Occipital lobe (tissue), 2 donors: Measurements from ENCODE around the gene RAE1. TPM values are rescaled to one million over a fixed set of nuclear protein-coding genes. Genes with fewer than 3 reads are reported as not detected.
"Not testable (repeated sequence)": the region's sequence is repeated elsewhere in the genome, so short reads cannot be mapped to it uniquely, and the experiment has no call there.

Source experiments
- DNase-seq: peaks from one replicate; lab custom pipeline; 2025; lab: John Stamatoyannopoulos, UW
- total RNA-seq: library from RNA; depleted of rRNA; stranded (reverse); fragments of >200 nt; gene quantifications from one replicate; pipeline ENCODE4 v1.2.3, GENCODE V29; 2014

The RAE1 gene
- total RNA-seq, 1 donor from 2014 or later, result 35.2 TPM

DNA sequence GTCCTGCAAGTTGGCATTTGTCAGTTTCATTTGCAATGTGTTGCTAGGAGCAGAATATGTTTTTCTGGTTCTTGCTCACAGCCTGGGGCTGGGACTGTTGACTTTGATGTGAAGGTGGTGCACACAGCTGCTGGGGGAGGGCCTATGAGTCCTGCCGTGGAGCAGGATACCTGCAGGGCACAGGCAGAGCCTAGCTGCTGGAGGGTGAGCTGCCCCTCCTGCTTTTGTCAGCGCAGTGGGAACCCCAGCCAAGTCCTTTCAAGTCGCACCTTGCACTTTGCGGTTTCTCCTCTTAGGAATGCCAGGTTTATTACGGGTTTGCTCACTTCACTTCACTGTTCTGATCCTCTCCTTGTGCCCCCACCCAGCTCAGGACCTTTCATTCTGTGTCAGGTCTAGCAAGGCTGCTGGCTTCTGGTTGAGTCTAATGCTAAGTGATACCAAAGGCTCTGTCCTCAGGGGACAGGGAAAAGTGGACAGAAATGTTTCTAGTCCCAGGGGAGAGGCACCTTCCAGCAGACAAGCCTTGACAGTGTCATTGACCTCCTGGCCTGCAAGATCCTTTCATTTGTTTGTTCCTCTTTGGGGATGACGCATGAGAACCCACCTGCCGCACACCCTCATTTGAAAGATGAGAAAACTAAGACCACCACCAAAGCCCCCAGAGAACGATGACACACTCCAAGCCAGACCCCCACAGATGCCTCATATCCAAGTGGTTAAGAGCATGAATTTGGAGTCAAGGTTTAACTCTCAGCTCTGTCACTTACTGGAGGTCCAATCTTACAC is 24.2 kb upstream of the RAE1 start:
- DNase-seq, result no peak

DNA sequence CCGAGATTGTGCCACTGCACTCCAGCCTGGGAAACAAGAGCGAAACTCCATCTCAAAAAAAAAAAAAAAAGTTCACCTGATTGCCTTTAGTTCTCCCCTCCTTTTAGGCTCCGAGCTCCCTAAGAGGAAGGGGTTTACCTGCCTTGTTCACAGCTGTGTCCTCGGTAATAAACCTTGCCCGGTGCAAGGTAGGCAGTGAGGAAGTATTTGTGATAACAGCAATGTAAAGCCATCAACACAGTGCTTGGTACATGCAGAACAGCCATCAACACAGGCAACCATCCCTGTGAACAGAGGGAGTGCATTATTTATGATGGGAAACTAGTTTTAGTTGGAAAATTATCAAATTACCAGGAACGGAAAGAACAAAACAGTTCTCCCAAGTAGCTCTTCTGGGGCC is 23.2 kb upstream of the RAE1 start:
- DNase-seq, result no peak

DNA sequence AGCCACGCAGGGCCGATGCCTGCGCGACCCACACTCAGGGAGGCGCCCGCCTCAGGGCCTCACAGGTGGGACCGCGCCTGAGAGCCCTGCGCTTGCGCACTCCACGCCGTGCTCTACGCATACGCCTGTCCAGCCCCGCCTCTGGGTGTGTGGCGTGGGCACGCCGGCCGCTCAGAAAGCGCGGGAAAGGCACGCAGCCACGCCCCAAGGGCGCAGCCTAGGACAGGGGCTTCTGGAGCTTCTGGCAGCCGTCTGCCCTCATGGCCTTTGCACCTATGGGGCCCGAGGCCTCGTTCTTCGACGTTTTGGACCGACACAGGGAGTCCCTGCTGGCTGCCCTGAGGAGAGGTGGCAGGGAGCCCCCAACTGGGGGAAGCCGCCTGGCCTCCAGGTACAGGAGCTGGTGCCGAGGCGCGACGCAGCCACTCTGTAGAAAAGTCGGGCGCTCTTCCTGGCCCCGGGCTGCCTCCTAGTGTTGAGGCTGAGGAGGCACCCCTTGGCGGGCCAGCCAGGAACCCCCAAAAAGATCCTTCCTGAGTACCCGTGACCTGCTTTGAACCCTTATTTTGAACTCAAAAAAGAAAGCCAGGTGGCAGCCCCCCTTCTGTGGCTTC is 21.3 kb upstream of the RAE1 start, which contains the start of gene SPO11:
Gene SPO11 (plus strand): TSS at position 196 of the 614 bp plus-strand sequence. CDS start 65 bp downstream, at position 261.
- no peak for DNase-seq

DNA sequence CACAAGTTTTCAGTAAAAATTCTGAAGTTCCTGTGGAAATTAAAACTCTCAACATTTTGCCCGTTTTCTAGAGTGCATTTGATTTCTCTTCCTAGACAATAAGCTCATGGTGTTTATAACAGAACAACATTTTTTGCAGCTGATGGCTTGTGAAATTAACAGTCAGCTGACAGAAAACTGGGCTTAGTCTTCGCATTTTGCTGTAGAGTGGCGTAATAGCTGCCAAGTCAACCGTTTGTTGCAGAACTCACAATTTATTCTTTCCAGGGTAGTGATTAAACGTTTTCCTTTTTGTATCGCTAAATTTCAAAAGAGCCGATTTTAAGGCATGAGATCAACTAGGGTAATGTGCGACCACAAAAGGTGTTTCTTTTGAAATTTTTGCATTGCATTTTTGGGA is 20.1 kb upstream of the RAE1 start:
- no peak for DNase-seq

DNA sequence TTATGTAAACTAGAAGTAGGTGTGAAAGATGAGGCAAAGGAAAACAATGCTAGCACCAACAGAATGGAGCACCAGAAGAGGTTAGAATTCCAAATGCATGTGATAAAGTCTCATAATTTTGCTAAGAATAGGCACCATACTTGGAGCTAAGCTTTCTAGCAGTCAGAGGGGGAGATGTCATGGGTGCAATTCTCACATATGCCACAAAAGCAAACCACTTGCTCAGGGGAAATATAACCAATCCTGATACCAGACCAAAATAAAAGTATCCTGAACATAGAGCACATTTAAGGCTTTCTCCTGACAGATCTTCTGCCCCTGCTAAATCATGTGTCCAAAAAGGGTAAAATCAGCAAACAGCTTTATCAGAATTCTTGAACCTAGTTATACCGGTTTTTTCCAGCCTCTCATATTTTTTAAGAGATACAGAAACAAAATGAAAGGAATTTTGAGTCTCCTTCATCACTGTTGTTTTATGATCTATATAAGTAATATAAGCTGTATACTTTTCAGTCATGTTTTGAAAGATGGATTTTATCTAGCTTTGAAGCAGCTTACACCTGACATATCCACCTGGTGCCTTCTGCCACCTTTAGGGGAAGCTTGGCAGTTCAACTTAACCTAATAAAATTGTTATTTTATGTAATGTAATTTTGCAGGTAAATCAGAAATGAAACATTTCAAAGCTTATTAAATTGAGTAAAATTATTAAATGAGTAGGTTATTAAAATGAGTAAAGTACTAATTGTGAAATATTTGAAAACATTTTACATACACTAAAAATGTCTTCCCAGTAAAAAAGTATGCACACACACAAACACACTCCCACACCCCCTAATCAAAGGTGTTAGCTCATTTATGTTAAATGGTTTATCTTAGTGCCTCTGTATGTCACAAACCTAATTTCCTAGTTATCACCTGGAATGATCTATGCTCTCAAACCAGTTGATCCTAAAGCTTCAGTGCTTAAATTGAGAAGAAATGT is 18.7 kb upstream of the RAE1 start:
- DNase-seq, result no peak

DNA sequence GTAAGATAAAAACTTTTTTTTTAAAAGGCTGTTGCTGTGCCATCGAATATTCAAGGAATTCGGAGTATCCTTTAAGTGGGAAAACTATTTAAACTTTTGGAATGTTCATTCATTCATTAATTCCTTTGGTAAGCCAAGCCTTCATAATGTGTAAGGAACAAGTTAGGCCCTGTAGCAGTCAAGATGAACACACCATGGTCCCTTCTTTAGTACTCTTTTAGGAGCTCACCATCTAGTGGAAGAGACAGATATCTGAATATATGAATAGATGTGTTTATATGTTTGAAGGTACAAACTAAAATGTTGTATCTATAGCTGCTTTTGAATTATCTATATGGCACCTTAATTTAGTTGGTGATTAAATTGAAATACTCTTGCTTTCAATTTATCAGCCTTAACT is 15.7 kb upstream of the RAE1 start:
- no peak for DNase-seq

DNA sequence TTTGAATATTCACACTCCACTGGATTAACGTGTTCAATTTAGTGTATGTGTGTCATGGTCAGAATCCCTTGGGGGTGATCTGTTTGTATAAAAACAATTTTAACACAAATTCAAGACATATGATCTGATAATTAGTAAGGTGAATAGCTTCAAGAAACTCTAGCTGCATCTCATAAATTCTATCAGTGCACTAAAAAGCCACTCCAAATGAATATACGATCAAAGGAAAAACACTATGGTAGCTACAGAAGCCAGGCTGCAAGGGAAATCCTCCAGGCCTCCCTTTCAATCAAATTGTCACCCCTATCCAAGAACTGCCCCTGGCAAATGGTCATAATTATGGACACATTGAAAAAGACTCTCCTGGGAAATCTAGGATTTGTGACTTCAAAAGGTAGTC is 9.4 kb upstream of the RAE1 start:
- no peak for DNase-seq

DNA sequence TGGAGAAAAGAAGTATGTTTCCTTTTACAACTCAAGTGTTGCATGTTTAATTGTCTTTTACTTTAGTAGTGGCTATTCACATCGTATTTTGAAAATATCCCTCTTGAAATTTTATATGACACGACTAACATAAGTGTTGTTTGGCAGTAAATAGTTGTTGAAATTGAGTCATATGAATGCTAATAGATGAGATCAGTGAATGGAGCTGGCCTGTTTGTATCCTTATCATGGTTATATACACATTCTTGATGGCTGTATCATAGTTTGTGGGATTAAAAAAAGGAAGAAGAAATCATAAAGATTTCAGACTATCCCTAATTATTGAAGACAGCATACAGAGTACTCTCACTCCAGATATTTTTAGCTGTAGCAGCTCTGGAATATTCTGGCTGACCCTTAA is 8.2 kb upstream of the RAE1 start:
- no peak for DNase-seq

DNA sequence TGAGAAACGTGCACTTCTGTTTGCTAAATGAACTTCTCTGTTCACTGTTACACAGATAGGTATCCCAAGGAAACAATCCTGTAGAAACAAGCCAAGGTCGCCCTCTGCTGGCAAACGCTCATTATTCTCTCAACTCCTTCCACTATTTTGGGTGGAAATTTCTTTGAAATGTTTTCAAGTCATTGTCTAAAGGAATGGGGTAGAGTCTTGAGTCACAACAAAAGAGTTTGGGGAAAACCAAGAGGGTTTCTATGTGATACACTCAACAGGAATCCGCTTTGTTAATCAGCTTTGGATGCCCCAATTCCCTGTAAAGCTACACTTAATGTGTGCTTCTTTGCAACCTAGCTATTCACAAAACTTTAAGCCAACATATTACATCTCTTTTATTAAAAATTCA is 4.6 kb upstream of the RAE1 start:
- peak; percentile 53 for DNase-seq

DNA sequence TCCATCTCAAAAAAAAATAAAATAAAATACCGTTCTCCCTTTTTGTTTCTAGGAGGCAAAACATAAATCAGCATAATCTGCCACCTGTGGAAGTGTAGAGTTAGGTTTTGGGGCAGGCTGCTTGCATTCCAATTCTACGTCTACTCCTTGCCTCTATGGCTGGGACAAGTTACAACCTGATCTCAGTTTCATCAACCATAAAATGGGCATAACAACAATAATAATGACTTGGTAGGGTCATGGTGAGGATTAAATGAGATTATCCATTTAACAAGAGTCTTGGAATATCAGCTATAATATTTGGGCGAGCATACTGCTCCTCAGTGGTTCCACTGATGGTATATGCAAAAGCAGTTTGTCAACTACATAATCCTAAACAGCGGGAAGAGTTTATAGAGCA is 3.7 kb upstream of the RAE1 start:
- no peak for DNase-seq

DNA sequence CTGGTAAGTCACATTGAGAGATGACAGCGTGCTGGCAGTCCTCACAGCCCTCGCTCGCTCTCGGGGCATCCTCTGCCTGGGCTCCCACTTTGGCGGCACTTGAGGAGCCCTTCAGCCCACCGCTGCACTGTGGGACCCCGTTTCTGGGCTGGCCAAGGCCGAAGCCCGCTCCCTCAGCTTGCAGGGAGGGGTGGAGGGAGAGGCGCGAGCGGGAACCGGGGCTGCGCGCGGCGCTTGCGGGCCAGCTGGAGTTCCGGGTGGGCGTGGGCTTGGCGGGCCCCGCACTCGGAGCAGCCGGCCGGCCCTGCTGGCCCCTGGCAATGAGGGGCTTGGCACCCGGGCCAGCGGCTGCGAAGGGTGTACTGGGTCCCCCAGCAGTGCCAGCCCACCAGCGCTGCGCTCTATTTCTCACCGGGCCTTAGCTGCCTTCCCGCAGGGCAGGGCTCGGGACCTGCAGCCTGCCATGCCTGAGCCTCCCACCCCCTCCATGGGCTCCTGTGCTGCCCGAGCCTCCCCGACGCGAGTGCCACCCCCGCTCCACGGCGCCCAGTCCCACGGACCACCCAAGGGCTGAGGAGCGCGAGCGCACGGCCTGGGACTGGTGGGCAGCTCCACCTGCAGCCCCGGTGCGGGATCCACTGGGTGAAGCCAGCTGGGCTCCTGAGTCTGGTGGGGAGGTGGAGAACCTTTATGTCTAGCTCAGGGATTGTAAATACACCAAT is 2.7 kb upstream of the RAE1 start:
- DNase-seq, result not testable (repeated sequence)

DNA sequence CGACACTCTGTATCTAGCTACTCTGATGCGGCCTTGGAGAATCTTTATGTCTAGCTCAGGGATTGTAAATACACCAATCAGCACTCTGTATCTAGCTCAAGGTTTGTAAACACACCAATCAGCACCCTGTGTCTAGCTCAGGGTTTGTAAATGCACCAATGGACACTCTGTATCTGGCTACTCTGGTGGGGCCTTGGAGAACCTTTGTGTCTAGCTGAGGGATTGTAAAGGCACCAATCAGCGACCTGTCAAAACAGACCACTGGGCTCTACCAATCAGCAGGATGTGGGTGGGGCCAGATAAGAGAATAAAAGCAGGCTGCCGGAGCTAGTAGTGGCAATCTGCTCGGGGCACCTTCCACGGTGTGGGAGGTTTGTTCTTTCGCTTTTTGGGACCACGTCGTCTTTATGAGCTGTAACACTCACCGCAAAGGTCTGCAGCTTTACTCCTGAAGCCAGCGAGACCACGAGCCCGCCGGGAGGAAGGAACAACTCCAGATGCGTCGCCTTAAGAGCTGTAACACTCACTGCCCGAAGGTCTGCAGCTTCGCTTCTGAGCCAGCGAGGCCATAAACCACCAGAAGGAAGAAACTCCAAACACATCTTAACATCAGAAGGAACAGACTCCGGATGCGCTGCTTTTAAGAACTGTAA is 2.0 kb upstream of the RAE1 start:
- DNase-seq, result not testable (repeated sequence)

DNA sequence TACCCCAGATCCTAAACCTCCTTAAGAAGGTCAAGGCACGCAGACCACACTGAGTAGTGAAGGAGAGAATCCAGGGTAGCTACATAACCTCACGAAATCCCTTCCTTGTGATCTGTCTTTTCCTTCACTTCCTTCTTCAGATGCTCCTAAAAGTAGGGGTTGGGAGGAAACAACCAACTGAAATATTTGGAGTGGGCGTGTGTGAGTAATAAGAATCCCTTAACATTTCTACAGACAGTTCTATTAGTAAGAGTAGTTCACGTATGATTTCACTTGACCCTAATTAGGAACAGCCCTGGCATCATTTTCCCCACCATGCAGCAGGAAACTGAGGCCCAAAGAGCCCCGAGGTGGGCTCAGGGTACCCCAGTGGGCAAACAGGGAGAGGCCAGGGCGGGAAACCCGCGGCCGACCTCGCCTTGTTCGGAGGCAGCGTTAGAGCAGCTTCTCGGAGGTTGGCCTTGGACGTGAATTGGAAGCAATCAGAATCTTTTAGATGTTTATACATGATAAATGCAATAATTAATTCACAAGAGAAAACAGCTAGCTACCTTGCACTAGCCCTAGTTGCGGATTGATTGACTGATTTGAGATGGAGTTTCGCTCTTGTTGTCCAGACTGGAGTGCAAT is 859 bp upstream of the RAE1 start:
- DNase-seq, result no peak

DNA sequence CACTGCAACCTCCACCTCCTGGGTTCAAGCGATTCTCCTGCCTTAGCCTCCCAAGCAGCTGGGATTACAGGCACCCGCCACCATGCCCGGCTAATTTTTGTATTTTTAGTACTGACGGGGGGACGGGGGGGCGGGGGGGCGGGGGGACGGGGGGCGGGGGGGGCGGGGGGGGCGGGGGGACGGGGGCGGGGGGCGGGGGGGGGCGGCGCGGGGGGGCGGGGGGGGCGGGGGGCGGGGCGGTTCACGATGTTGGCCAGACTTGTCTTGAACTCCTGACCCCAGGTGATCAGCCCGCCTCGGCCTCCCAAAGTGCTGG is 371 bp upstream of the RAE1 start:
- not testable (repeated sequence) for DNase-seq

DNA sequence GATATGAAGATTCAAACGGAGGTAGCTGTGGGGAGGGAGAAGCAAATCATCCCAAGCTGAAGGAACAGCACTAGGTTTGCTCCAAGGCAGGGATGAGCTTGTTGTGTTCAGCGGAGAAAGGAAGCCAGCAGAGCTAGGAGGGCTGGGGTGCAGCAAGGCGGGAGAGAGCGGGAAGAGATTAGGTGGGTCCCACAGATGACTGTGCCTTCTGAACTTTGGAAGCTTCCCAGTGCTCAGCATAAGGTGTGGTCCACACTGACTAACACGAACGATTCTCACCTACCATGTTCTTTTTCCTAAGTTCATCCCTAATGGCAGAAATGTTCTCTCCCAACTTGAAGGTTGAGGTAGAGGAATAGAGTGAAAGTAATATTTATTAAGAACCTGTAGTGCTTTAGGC is 1.2 kb downstream of the RAE1 start:
- no peak for DNase-seq

DNA sequence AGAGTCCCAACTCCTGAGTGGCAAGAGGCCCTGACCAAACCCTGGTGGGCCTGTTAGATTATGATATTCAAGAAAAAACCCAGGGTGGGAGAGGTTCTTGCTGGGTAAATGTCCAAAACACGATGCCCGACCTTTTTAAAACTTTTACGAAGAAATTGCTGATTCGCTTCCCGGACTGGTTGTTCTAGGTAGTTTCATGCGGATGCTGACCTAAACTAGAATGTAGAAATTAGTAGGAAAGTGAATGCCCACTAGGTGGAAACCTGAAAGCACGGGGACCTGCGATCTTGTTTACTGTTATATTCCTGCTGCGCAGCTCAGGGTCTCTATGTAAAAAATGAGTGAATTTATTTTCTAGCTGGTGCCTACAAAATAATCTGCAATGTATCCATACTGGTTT is 2.3 kb downstream of the RAE1 start:
- no peak for DNase-seq

DNA sequence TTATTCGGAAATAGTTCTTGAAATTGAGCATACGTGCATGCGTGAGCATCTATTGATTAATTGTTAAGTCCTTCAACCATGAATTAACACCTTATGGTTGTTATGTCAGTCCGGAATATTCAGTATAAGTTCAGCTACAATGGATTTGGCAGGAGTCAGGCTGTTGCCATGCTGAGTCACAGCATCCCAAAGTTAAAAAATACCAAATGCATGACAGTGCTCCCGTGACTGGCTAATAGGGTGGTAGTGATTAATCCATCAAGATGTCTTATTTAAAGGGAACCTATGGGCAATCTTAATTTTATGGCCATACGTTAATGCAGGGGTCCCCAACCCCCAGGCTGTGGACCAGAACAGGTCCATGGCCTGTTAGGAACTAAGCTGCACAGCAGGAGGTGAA is 10.5 kb downstream of the RAE1 start:
- no peak for DNase-seq

DNA sequence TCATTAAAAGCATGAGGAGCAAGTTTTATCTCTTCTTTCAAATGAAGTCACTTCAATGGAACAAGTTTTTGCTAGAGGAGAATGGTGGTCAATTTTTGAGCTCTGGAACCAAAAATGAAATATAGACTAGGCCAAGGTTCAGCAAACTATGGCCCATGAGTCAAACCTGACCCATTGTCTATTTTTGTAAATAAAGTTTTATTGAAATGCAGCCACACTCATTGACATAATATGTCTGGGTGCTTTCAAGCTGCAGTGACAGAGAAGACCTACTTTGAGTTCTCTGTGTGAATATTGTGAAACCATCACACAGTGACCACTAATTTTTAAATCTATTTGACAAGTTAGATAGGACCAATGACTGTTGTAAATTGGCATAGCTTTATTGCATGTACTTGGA is 13.4 kb downstream of the RAE1 start:
- DNase-seq, result no peak

DNA sequence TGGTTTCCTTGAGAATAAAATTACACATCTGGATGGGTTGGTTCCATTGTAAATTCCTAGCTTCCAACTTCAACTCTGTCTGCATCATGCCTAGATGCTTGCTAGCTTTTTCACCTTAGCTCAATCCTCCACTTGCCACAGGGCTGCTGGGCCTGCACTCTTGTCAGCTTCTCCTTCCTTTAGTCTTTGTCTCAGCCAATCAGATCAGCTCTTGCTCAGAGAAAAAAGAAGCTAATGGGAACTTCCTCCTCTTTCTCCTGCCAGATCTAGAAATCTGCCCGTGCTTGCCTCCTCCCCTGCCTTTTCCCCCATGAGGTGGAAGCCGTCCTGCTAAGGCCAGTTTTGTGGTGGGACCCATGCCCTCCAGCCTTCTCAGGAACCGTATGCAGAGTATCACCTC is 18.5 kb downstream of the RAE1 start:
- DNase-seq, result no peak

DNA sequence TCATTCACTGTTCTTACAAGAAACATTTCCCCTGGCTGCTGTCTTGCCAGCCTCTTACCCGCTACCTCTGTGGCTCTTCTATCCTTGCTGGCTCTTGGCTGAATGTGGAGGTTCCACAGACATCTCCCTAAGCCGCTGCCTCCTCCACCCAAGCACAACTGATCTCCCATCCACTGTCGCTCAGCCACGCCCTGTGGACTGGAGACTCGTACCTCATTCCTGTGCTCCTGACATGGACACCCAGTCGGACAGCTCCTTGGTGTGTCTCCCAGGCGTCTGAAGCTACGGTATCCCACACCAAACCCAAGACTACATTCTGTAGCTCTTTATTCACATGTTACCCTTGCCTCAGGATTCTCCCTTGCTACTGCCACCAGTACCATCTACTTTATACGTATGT is 19.3 kb downstream of the RAE1 start:
- DNase-seq, result no peak

DNA sequence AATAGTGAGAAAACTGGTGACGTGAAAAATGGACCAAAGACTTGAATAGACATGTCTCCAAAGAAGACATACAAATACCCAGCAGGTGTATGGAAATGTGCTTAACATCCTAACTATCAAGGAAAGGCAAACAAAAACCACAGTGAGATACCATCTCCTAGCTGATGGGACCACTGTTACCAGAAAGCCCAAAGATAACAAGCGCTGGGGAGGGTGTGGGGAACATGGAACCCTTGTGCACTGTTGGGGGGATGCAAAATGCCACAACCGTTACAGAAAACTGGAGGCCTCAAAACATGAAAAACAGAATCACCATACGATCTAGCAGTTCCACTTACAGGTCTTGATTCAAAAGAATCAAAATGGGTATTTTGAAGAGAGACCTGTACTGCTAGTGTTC is 20.3 kb downstream of the RAE1 start:
- no peak for DNase-seq
